Tibial nerve (tissue), 4 donors: ENCODE results near the gene EHD2. TPM values are rescaled to one million over a fixed set of nuclear protein-coding genes. Genes with fewer than 3 reads are reported as not detected.
A peak's percentile ranks its signal among the peaks of the same experiment; 100 is the strongest.
"Not testable (repeated sequence)": the region's sequence is repeated elsewhere in the genome, so short reads cannot be mapped to it uniquely, and the experiment has no call there.

ENCODE experiments used
- DNase-seq, 2 donors: peaks; one replicate each; pipeline ENCODE4 v3.0.0-alpha.2; 2019; ENCODE audit warnings: low spot score in 2 of 2
- H3K27ac ChIP-seq, 4 donors: fragments of 200-600 bp; sonication (generic) in 3 of 4; one replicate each; pipeline ENCODE4 v1.5.1; 2017 to 2019; ENCODE audit warnings: mild to moderate bottlenecking in 1 of 4
- H3K27me3 ChIP-seq, 2 donors: fragments of 200-600 bp; sonication (generic) in 1 of 2; one replicate each; pipeline versions ENCODE4 v1.5.1 to v1.6.0; 2017 to 2019
- H3K36me3 ChIP-seq, 3 donors: fragments of 200-600 bp; sonication (generic); one replicate each; pipeline ENCODE4 v1.5.1; 2018 to 2019
- H3K4me1 ChIP-seq, 4 donors: fragments of 200-600 bp; sonication (generic) in 3 of 4; one replicate each; pipeline ENCODE4 v1.5.1; 2017 to 2019
- H3K4me3 ChIP-seq, 4 donors: fragments of 200-600 bp; sonication (generic) in 3 of 4; one replicate each; pipeline ENCODE4 v1.5.1; 2017 to 2019; ENCODE audit warnings: mild to moderate bottlenecking in 1 of 4, moderate library complexity in 1 of 4
- H3K9me3 ChIP-seq, 4 donors: fragments of 200-600 bp; sonication (generic) in 3 of 4; one replicate each; pipeline ENCODE4 v1.5.1; 2017 to 2019
- CTCF ChIP-seq, 5 experiments: fragments of 200-600 bp in 3 of 5; fragments of 450-650 bp in 2 of 5; sonication (generic) in 3 of 5; IDR thresholded peaks; one replicate each; pipeline ENCODE4 v1.5.1; 2016 to 2019; ENCODE audit warnings: antibody characterized with exemption in 5 of 5, mild to moderate bottlenecking in 3 of 5, moderate library complexity in 2 of 5
- EP300 ChIP-seq, 2 donors: sonication (generic); formaldehyde crosslinking; IDR thresholded peaks; one replicate each; pipeline ENCODE4 v1.6.1; 2017; ENCODE audit warnings: antibody characterized with exemption in 2 of 2, mild to moderate bottlenecking in 1 of 2
- POLR2A ChIP-seq, 2 donors: fragments of 450-650 bp; IDR thresholded peaks; one replicate each; pipeline ENCODE4 v1.6.1; 2017; ENCODE audit warnings: antibody characterized with exemption in 2 of 2, mild to moderate bottlenecking in 2 of 2, moderate library complexity in 2 of 2
- WGBS, 2 donors: methylation state at CpG; one replicate each; pipeline ENCODE4 v1.1.5; 2018; 5-methylcytosine and 5-hydroxymethylcytosine counted together
- total RNA-seq, 4 donors: library from RNA; depleted of rRNA; stranded (reverse); fragments of >200 nt; gene quantifications; one replicate each; pipeline ENCODE4 v1.1.0, GENCODE V29; 2016

The EHD2 gene
- total RNA-seq = 100 to 1,000 TPM; 128 to 196 (median 159) TPM

GRCh38 chr19:47713046-47714021, at the start of gene EHD2:
Gene EHD2, plus strand, starts transcription at chr19:47713422. Its CDS starts 3,191 bp downstream, at chr19:47716613.
- peaks cover 0 to 46% (median 12%) of the 10 kb centered on the region in 4 donors for H3K4me1 ChIP-seq
- peak; percentile 54 to 58 for DNase-seq
- peak within 1 kb of the TSS; percentile 77 to 97 (median 90) for H3K27ac ChIP-seq
- peak within 1 kb of the TSS; percentile 54 to 86 (median 72) for H3K4me3 ChIP-seq
- WGBS, 2 donors = 3 to 5% methylated on average over 42 to 46 of the region's 52 CpGs
- peak; percentile 72 to 95 for TF ChIP-seq EP300 (IDR thresholded peaks at IDR 0.05)
- peak; percentile 53 to 85 for TF ChIP-seq POLR2A (IDR thresholded peaks at IDR 0.05)
- TF ChIP-seq CTCF (IDR thresholded peaks at IDR 0.05) = peak; percentile 90 to 100 (median 98)
- no peaks in the 10 kb centered on the region for H3K9me3 ChIP-seq
- H3K27me3 ChIP-seq = no peaks in the 10 kb centered on the region
- peaks cover 0 to 29% (median 3%) of the 10 kb centered on the region in 3 donors for H3K36me3 ChIP-seq

GRCh38 chr19:47663435-47663910, 49.7 kb upstream of the EHD2 start:
- Histone ChIP-seq H3K4me1 (peaks cover 0 to 96% (median 47%) of the 10 kb centered on the region in 4 donors), H3K4me3 (no peak overlapping the region), H3K36me3 (no peaks in the 10 kb centered on the region), H3K27me3 (no peaks in the 10 kb centered on the region), H3K9me3 (no peaks in the 10 kb centered on the region), H3K27ac (peak overlapping the region; percentile 81 to 96 (median 87))
- DNase-seq = no peak
- TF ChIP-seq POLR2A (IDR thresholded peaks at IDR 0.05) (no peak), CTCF (IDR thresholded peaks at IDR 0.05) (no peak), EP300 (IDR thresholded peaks at IDR 0.05) (no peak)
- 54 to 55% methylated on average over 3 of the region's 3 CpGs for WGBS, 2 donors

GRCh38 chr19:47663911-47664771, 49.1 kb upstream of the EHD2 start:
- WGBS, 2 donors = 56 to 58% methylated on average over 17 to 24 of the region's 24 CpGs
- Histone ChIP-seq H3K9me3 (no peaks in the 10 kb centered on the region), H3K27me3 (no peaks in the 10 kb centered on the region), H3K36me3 (no peaks in the 10 kb centered on the region), H3K4me3 (no peak overlapping the region), H3K4me1 (peaks cover 0 to 94% (median 42%) of the 10 kb centered on the region in 4 donors), H3K27ac (peak overlapping the region; percentile 81 to 96 (median 87))
- DNase-seq = peak; percentile 51 to 86
- peak; percentile 72 to 95 for TF ChIP-seq EP300 (IDR thresholded peaks at IDR 0.05)
- TF ChIP-seq CTCF (IDR thresholded peaks at IDR 0.05) = no peak
- TF ChIP-seq POLR2A (IDR thresholded peaks at IDR 0.05) = peak in 1 of 2 donors; percentile 45

DNA sequence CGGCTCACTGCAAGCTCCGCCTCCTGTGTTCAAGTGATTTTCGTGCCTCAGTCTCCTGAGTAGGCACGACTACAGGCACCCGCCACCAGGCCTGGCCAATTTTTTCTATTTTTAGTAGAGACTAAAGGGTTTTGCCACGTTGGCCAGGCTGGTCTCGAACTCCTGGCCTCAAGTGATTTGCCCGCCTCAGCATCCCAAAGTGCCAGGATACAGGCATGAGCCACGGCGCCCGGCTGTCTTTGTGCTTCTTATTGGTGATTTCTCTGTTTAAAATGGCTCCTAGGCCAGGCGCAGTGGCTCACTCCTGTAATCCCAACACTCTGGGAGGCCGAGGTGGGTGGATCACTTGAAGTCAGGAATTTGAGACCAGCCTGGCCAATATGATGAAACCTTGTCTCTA, 44.7 kb upstream of the EHD2 start:
- H3K9me3 ChIP-seq, H3K4me3 ChIP-seq, H3K27me3 ChIP-seq, DNase-seq: not testable (repeated sequence)
- peaks cover 0 to 54% (median 23%) of the 10 kb centered on the region in 4 donors for H3K4me1 ChIP-seq
- peaks cover 0 to 23% (median 0%) of the 10 kb centered on the region in 3 donors for H3K36me3 ChIP-seq
- 85 to 89% methylated on average over 10 to 13 of the region's 13 CpGs for WGBS, 2 donors
- peak overlapping the region in 1 of 4 donors; percentile 81 for H3K27ac ChIP-seq

- H3K4me3 ChIP-seq = no peak overlapping the region
- H3K4me1 ChIP-seq = peaks cover 0 to 33% (median 8%) of the 10 kb centered on the region in 4 donors
- H3K27me3 ChIP-seq = no peaks in the 10 kb centered on the region
- no peak overlapping the region for H3K27ac ChIP-seq
- 95% methylated on average over 8 of the region's 8 CpGs for WGBS, 2 donors
- peaks cover 2 to 45% (median 4%) of the 10 kb centered on the region in 3 donors for H3K36me3 ChIP-seq
- no peaks in the 10 kb centered on the region for H3K9me3 ChIP-seq
- DNase-seq = no peak
- no peak for TF ChIP-seq EP300 (IDR thresholded peaks at IDR 0.05)
- no peak for TF ChIP-seq POLR2A (IDR thresholded peaks at IDR 0.05)
- TF ChIP-seq CTCF (IDR thresholded peaks at IDR 0.05) = no peak
Measured at GRCh38 chr19:47670736-47671135, 42.5 kb upstream of the EHD2 start.
